ENCODE results near the gene BIN1. TPM values are rescaled to one million over a fixed set of nuclear protein-coding genes. Genes with fewer than 3 reads are reported as not detected.
A peak's percentile ranks its signal among the peaks of the same experiment; 100 is the strongest.

Gene BIN1
- total RNA-seq, 1 donor from 2014 or later: 597 TPM

GRCh38 chr2:127057371-127058245 lies 49.3 kb downstream of the BIN1 start:
- peaks cover 47 to 59% (median 50%) of the 10 kb centered on the region in 3 donors for H3K36me3 ChIP-seq (ENCODE audit: control insufficient read depth in 3 of 3, insufficient read depth in 3 of 3, low read length in 3 of 3)
- H3K9me3 ChIP-seq (ENCODE audit: control insufficient read depth in 3 of 3, low read length in 3 of 3): no peaks in the 10 kb centered on the region
- H3K27me3 ChIP-seq (ENCODE audit: control insufficient read depth in 3 of 3, insufficient read depth in 3 of 3, low read length in 3 of 3): no peaks in the 10 kb centered on the region
- H3K4me1 ChIP-seq (ENCODE audit: control insufficient read depth in 3 of 3, insufficient read depth in 3 of 3, low read length in 3 of 3): peaks cover 40 to 83% (median 76%) of the 10 kb centered on the region in 3 donors
- no peak overlapping the region for H3K4me3 ChIP-seq (ENCODE audit: low read length in 3 of 3)
- peak overlapping the region in 1 of 3 donors; percentile 54 for H3K9ac ChIP-seq (ENCODE audit: low read depth in 1 of 3, low read length in 3 of 3)
- no peak overlapping the region for H3K27ac ChIP-seq (ENCODE audit: low read depth, low read length)

GRCh38 chr2:127056631-127057370 lies 50.2 kb downstream of the BIN1 start:
- H3K27me3 ChIP-seq (ENCODE audit: control insufficient read depth in 3 of 3, insufficient read depth in 3 of 3, low read length in 3 of 3): no peaks in the 10 kb centered on the region
- H3K36me3 ChIP-seq (ENCODE audit: control insufficient read depth in 3 of 3, insufficient read depth in 3 of 3, low read length in 3 of 3): peaks cover 39 to 54% (median 45%) of the 10 kb centered on the region in 3 donors
- H3K4me1 ChIP-seq (ENCODE audit: control insufficient read depth in 3 of 3, insufficient read depth in 3 of 3, low read length in 3 of 3): peaks cover 46 to 87% (median 81%) of the 10 kb centered on the region in 3 donors
- H3K9ac ChIP-seq (ENCODE audit: low read depth in 1 of 3, low read length in 3 of 3): peak overlapping the region in 1 of 3 donors; percentile 54
- H3K27ac ChIP-seq (ENCODE audit: low read depth, low read length): no peak overlapping the region
- H3K4me3 ChIP-seq (ENCODE audit: low read length in 3 of 3): no peak overlapping the region
- H3K9me3 ChIP-seq (ENCODE audit: control insufficient read depth in 3 of 3, low read length in 3 of 3): no peaks in the 10 kb centered on the region

GRCh38 chr2:127056086-127056485 lies 50.9 kb downstream of the BIN1 start:
- H3K9me3 ChIP-seq (ENCODE audit: control insufficient read depth in 3 of 3, low read length in 3 of 3): no peaks in the 10 kb centered on the region
- no peak overlapping the region for H3K27ac ChIP-seq (ENCODE audit: low read depth, low read length)
- peaks cover 48 to 87% (median 81%) of the 10 kb centered on the region in 3 donors for H3K4me1 ChIP-seq (ENCODE audit: control insufficient read depth in 3 of 3, insufficient read depth in 3 of 3, low read length in 3 of 3)
- H3K9ac ChIP-seq (ENCODE audit: low read depth in 1 of 3, low read length in 3 of 3): peak overlapping the region in 1 of 3 donors; percentile 54
- H3K36me3 ChIP-seq (ENCODE audit: control insufficient read depth in 3 of 3, insufficient read depth in 3 of 3, low read length in 3 of 3): peaks cover 33 to 47% (median 38%) of the 10 kb centered on the region in 3 donors
- no peak overlapping the region for H3K4me3 ChIP-seq (ENCODE audit: low read length in 3 of 3)
- H3K27me3 ChIP-seq (ENCODE audit: control insufficient read depth in 3 of 3, insufficient read depth in 3 of 3, low read length in 3 of 3): no peaks in the 10 kb centered on the region

- Histone ChIP-seq H3K4me3 (ENCODE audit: low read length in 3 of 3) (no peak overlapping the region), H3K9me3 (ENCODE audit: control insufficient read depth in 3 of 3, low read length in 3 of 3) (no peaks in the 10 kb centered on the region), H3K9ac (ENCODE audit: low read depth in 1 of 3, low read length in 3 of 3) (no peak overlapping the region), H3K4me1 (ENCODE audit: control insufficient read depth in 3 of 3, insufficient read depth in 3 of 3, low read length in 3 of 3) (peaks cover 48 to 88% (median 82%) of the 10 kb centered on the region in 3 donors), H3K36me3 (ENCODE audit: control insufficient read depth in 3 of 3, insufficient read depth in 3 of 3, low read length in 3 of 3) (peaks cover 33 to 46% (median 35%) of the 10 kb centered on the region in 3 donors), H3K27me3 (ENCODE audit: control insufficient read depth in 3 of 3, insufficient read depth in 3 of 3, low read length in 3 of 3) (no peaks in the 10 kb centered on the region), H3K27ac (ENCODE audit: low read depth, low read length) (no peak overlapping the region)
These were observed 51.2 kb downstream of the BIN1 start for GRCh38 chr2:127055786-127056076.

GRCh38 chr2:127054996-127055785 lies 51.8 kb downstream of the BIN1 start:
- peaks cover 52 to 88% (median 83%) of the 10 kb centered on the region in 3 donors for H3K4me1 ChIP-seq (ENCODE audit: control insufficient read depth in 3 of 3, insufficient read depth in 3 of 3, low read length in 3 of 3)

GRCh38 chr2:127054604-127054930 lies 52.4 kb downstream of the BIN1 start:
- H3K36me3 ChIP-seq (ENCODE audit: control insufficient read depth in 3 of 3, insufficient read depth in 3 of 3, low read length in 3 of 3): peaks cover 29 to 43% (median 33%) of the 10 kb centered on the region in 3 donors
- no peaks in the 10 kb centered on the region for H3K9me3 ChIP-seq (ENCODE audit: control insufficient read depth in 3 of 3, low read length in 3 of 3)
- H3K27me3 ChIP-seq (ENCODE audit: control insufficient read depth in 3 of 3, insufficient read depth in 3 of 3, low read length in 3 of 3): no peaks in the 10 kb centered on the region
- H3K4me1 ChIP-seq (ENCODE audit: control insufficient read depth in 3 of 3, insufficient read depth in 3 of 3, low read length in 3 of 3): peaks cover 57 to 90% (median 89%) of the 10 kb centered on the region in 3 donors
- no peak overlapping the region for H3K4me3 ChIP-seq (ENCODE audit: low read length in 3 of 3)
- H3K27ac ChIP-seq (ENCODE audit: low read depth, low read length): peak overlapping the region; percentile 62
- H3K9ac ChIP-seq (ENCODE audit: low read depth in 1 of 3, low read length in 3 of 3): peak overlapping the region in 1 of 3 donors; percentile 33

More at GRCh38 chr2:127054996-127055785, 51.8 kb downstream of the BIN1 start:
- Histone ChIP-seq H3K27ac (ENCODE audit: low read depth, low read length) (peak overlapping the region; percentile 62), H3K9me3 (ENCODE audit: control insufficient read depth in 3 of 3, low read length in 3 of 3) (no peaks in the 10 kb centered on the region), H3K27me3 (ENCODE audit: control insufficient read depth in 3 of 3, insufficient read depth in 3 of 3, low read length in 3 of 3) (no peaks in the 10 kb centered on the region), H3K36me3 (ENCODE audit: control insufficient read depth in 3 of 3, insufficient read depth in 3 of 3, low read length in 3 of 3) (peaks cover 33 to 44% (median 33%) of the 10 kb centered on the region in 3 donors), H3K4me3 (ENCODE audit: low read length in 3 of 3) (no peak overlapping the region), H3K9ac (ENCODE audit: low read depth in 1 of 3, low read length in 3 of 3) (peak overlapping the region in 1 of 3 donors; percentile 33)

GRCh38 chr2:127053731-127054603 lies 53.0 kb downstream of the BIN1 start:
- Histone ChIP-seq H3K9ac (ENCODE audit: low read depth in 1 of 3, low read length in 3 of 3) (peak overlapping the region; percentile 32 to 69 (median 43)), H3K9me3 (ENCODE audit: control insufficient read depth in 3 of 3, low read length in 3 of 3) (no peaks in the 10 kb centered on the region), H3K4me3 (ENCODE audit: low read length in 3 of 3) (no peak overlapping the region), H3K36me3 (ENCODE audit: control insufficient read depth in 3 of 3, insufficient read depth in 3 of 3, low read length in 3 of 3) (peaks cover 31 to 44% (median 34%) of the 10 kb centered on the region in 3 donors), H3K27ac (ENCODE audit: low read depth, low read length) (peak overlapping the region; percentile 62), H3K4me1 (ENCODE audit: control insufficient read depth in 3 of 3, insufficient read depth in 3 of 3, low read length in 3 of 3) (peaks cover 60 to 91% (median 91%) of the 10 kb centered on the region in 3 donors), H3K27me3 (ENCODE audit: control insufficient read depth in 3 of 3, insufficient read depth in 3 of 3, low read length in 3 of 3) (no peaks in the 10 kb centered on the region)

- no peaks in the 10 kb centered on the region for H3K27me3 ChIP-seq (ENCODE audit: control insufficient read depth in 3 of 3, insufficient read depth in 3 of 3, low read length in 3 of 3)
- H3K27ac ChIP-seq (ENCODE audit: low read depth, low read length): peak overlapping the region; percentile 62
- H3K4me1 ChIP-seq (ENCODE audit: control insufficient read depth in 3 of 3, insufficient read depth in 3 of 3, low read length in 3 of 3): peaks cover 60 to 92% (median 86%) of the 10 kb centered on the region in 3 donors
- no peaks in the 10 kb centered on the region for H3K9me3 ChIP-seq (ENCODE audit: control insufficient read depth in 3 of 3, low read length in 3 of 3)
- H3K9ac ChIP-seq (ENCODE audit: low read depth in 1 of 3, low read length in 3 of 3): peak overlapping the region in 2 of 3 donors; percentile 32 to 69
- H3K36me3 ChIP-seq (ENCODE audit: control insufficient read depth in 3 of 3, insufficient read depth in 3 of 3, low read length in 3 of 3): peaks cover 36 to 45% (median 41%) of the 10 kb centered on the region in 3 donors
- H3K4me3 ChIP-seq (ENCODE audit: low read length in 3 of 3): no peak overlapping the region
These were observed 53.9 kb downstream of the BIN1 start for GRCh38 chr2:127052771-127053691.
